ENCODE data around the gene IL5RA.

IL5RA gene

DNA sequence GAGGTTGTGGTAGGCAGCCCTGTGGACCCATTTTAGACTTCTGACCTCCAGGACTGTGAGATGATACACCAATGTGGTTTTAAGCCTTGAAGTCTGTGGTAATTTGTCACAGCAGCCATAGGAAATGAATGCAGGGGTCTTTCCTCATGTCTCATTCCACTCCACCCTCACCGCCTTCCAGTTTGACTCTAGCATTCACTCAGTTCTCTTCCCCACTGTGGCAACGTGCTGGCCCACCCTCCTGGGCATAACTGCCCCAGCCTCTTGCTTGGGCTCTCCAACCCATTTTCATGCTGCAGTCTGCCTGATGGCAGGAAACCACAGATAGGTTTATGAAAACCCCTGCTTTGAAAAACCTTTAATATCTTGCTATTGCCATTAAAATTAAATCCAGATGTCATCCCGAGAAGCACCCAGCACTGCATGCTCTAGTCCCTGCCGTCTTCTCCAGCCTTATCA, 9.2 kb upstream of the IL5RA start:
- Mint-ChIP-seq H3K27me3 (ENCODE audit: low read depth) (peaks cover 16% of the 10 kb centered on the region), H3K9me3 (no peaks in the 10 kb centered on the region), H3K4me3 (no peak overlapping the region), H3K36me3 (ENCODE audit: low read depth) (no peaks in the 10 kb centered on the region), H3K27ac (no peak overlapping the region), H3K4me1 (ENCODE audit: low read depth) (peaks cover 2% of the 10 kb centered on the region)

DNA sequence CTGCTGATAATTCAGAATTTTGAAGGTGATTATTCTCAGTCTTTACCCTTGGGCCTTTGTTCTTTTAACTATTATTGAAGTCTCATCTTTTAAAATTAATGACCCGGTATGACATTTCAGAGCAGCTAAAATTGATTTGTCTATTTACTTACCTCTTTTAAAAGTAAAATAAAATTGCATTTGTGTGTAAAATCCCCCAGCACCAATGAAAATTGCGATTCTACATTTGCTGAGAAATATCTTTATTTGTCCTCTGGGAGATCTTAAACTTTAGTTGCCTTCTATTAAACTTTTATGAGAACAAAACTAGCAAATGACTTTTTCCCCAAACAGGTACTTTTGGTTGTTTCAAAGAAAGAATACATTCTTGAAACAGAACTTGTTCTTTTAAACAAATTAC, 7.5 kb upstream of the IL5RA start:
- no peaks in the 10 kb centered on the region for H3K36me3 Mint-ChIP-seq (ENCODE audit: low read depth)
- no peak overlapping the region for H3K27ac Mint-ChIP-seq
- H3K4me3 Mint-ChIP-seq, result no peak overlapping the region
- H3K4me1 Mint-ChIP-seq (ENCODE audit: low read depth), result peaks cover 2% of the 10 kb centered on the region
- peaks cover 16% of the 10 kb centered on the region for H3K27me3 Mint-ChIP-seq (ENCODE audit: low read depth)
- H3K9me3 Mint-ChIP-seq, result no peaks in the 10 kb centered on the region

DNA sequence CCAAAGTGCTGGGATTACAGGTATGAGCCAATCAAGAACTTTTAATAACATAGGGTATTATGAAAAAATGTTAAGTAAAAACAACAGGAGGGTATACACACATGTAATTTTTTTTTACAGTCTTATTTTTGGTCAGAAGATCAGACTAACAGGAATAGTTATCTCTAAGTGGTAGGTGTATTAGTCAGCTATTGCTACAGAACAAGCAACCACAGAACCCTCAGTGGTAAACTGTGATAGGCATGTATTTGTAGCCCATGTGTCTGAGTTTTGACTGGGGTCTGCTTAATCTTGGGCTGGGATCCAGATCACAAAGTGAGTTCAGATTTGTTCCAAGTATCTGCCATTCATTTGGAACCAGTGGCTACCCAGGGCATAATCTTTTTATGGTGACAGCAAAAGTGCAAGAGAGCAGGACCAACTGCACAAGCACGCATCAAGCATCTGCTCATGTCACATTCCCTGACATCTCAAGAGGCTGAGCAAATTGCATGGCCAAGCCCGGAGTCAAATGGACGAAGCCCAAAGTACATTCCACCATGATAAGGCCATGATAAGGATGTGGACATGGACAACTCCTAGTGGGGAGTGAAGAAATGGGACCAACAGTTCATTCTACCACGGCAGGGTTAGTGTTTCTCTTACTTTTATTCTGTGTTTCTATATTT, 3.0 kb upstream of the IL5RA start:
- H3K27ac Mint-ChIP-seq, result no peak overlapping the region
- H3K36me3 Mint-ChIP-seq (ENCODE audit: low read depth), result no peaks in the 10 kb centered on the region

DNA sequence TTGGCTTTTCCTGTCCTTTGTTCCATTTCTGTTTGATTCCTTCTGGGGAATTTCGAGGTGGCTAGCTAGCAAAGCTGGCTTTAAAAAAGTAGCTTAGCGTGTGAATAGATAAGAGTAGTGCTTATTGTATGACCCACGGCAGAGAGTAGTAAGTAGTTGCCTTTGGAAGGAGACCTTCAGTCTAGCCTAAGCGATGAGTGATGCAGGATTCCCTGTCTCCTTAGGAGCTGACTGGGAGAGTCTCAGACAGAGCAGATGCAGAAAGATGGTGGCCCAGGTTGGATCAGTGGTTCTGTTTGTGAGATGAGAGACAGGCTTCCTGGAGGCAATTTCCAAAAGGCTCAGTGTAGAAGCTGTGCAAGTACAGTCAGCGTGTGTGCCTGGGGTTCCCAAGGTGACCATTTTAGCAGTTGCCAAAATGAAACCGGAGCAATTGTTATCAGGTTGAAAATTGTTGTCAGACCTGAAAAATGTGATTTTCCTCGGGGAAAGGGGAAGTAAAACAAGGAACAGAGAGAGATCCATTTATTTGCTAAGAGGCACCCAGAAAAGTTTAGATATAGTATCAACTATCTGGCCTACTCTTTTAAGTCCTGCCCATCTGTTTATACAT, 681 bp upstream of the IL5RA start:
- Mint-ChIP-seq H3K27me3 (ENCODE audit: low read depth) (peaks cover 20% of the 10 kb centered on the region), H3K27ac (no peak overlapping the region), H3K4me1 (ENCODE audit: low read depth) (no peaks in the 10 kb centered on the region), H3K36me3 (ENCODE audit: low read depth) (no peaks in the 10 kb centered on the region), H3K9me3 (no peaks in the 10 kb centered on the region), H3K4me3 (no peak overlapping the region)

More for the DNA sequence above, 3.0 kb upstream of the IL5RA start:
- Mint-ChIP-seq H3K4me1 (ENCODE audit: low read depth) (no peaks in the 10 kb centered on the region), H3K27me3 (ENCODE audit: low read depth) (peaks cover 22% of the 10 kb centered on the region), H3K4me3 (no peak overlapping the region), H3K9me3 (no peaks in the 10 kb centered on the region)

DNA sequence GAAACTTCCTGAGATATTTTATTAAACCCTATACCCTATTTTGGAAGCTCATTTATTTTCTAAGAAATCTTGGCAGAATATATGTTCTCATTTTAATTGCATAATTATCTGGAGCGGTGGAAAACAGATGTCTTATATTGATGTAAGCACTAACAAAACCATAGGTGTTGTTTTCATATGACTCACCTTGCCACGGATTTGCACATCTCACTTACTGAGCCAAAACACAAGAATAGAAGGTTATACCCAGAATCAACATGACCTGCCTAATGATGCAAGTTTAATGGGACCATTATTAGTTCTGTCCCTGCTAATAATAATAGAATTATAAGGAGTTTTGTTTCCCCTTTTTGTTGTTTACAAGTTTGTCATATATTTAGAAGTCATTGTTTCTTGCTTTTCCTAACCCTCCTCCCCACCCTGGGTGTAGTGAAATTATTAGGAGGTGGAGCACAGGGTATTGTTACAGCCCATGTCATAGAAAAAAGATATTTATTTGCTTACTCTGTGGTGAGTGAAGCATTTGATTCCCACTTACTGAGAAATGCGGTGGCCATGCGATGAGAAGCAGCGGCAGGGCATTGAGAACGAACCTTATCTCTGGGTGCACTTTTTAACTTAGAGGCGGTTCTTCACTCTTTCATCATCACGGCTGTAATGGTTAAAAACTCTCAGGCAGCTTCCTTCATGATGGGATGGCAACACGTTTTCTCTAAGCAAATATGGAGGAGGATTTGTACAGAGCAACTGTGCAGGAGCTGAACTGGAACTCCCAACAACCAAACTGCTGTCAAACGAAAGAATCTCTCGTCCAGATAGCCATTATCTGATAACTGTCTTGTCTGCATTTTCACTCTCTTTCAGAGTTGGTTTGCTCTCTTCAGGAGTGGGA, 521 bp downstream of the IL5RA start:
- Mint-ChIP-seq H3K4me1 (ENCODE audit: low read depth) (no peaks in the 10 kb centered on the region), H3K27ac (no peak overlapping the region), H3K27me3 (ENCODE audit: low read depth) (peaks cover 25% of the 10 kb centered on the region), H3K9me3 (no peaks in the 10 kb centered on the region), H3K4me3 (no peak overlapping the region), H3K36me3 (ENCODE audit: low read depth) (no peaks in the 10 kb centered on the region)

DNA sequence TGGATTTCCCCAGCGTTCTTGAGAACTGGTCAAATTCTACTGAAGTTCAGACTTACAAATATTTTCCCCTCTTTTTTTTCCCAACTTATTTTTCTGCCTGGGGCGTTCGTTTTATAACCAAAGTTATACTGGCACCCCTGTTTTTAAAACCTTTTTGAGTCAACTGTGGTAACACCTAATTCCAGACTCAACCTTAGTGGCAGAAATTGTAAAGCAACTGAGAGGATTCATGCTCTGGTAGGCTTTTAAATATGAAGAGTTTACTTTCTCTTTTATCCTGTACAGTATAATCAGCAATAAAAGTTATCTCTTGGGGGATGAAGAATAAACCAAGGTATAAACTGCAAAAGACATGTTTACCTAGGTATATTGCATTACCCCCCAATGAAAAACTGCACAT, 2.3 kb downstream of the IL5RA start:
- H3K36me3 Mint-ChIP-seq (ENCODE audit: low read depth), result no peaks in the 10 kb centered on the region
- H3K9me3 Mint-ChIP-seq, result no peaks in the 10 kb centered on the region
- no peaks in the 10 kb centered on the region for H3K4me1 Mint-ChIP-seq (ENCODE audit: low read depth)
- H3K27ac Mint-ChIP-seq, result no peak overlapping the region
- H3K27me3 Mint-ChIP-seq (ENCODE audit: low read depth), result peaks cover 25% of the 10 kb centered on the region
- H3K4me3 Mint-ChIP-seq, result no peak overlapping the region

DNA sequence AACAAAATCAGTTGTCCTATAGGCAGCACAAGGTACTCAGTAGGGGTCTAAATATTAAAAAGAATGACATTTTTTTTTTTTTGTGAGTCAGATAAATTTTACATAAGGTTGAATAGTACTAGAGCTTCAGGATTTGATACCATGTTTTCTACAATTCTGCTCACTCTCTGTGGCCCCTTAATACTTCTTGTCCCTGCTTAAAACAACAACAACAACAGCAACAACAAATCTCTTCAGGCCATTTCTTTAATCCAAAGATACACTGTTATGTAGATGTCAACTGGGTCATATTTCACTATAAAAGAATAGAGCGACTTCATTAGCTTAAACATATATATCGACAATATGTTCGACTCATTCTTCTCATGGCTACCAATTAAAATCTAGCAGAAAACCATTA, 3.0 kb downstream of the IL5RA start:
- Mint-ChIP-seq H3K27me3 (ENCODE audit: low read depth) (peaks cover 25% of the 10 kb centered on the region), H3K4me3 (no peak overlapping the region), H3K4me1 (ENCODE audit: low read depth) (no peaks in the 10 kb centered on the region), H3K9me3 (no peaks in the 10 kb centered on the region), H3K36me3 (ENCODE audit: low read depth) (no peaks in the 10 kb centered on the region), H3K27ac (no peak overlapping the region)

DNA sequence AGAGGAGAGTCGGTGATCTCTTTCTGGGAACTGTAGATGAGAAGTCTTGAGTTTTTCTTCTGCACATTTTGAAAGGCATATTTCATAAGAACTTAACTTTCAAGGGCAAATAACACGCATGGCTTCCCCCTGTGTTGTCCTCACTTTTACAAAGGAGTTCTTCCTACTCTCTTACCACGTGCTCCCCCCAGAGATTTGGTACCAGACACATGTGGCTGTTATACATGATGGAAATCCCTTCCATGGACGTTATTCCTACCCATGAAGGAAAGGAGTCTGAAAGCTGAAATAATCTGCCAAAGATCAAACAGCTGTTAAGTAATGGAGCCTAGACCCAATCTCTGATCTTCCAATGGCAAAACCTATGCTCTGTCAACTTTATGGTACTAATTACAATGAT, 4.4 kb downstream of the IL5RA start:
- no peak overlapping the region for H3K4me3 Mint-ChIP-seq
- no peaks in the 10 kb centered on the region for H3K36me3 Mint-ChIP-seq (ENCODE audit: low read depth)
- no peaks in the 10 kb centered on the region for H3K4me1 Mint-ChIP-seq (ENCODE audit: low read depth)

DNA sequence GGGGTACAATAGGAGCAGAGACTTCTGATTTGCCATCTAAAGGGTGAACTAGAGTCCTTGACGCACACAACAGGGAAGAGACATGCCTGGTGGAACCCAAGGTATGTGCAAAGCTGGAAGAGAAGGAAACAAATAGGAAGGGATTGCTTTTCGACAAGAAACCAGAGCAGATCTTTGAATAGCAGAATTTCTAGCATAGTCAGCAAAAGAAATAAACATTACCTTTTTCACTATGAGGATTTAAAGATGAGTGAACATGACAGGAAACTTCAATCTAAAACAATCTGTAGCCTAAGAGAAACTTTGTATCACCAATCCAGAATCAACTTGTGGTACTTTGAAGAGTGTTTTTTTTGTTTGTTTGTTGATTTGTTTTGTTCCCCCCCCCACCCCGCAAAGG, 4.9 kb downstream of the IL5RA start:
- Mint-ChIP-seq H3K27ac (no peak overlapping the region), H3K4me3 (no peak overlapping the region), H3K9me3 (no peaks in the 10 kb centered on the region), H3K36me3 (ENCODE audit: low read depth) (no peaks in the 10 kb centered on the region), H3K4me1 (ENCODE audit: low read depth) (no peaks in the 10 kb centered on the region), H3K27me3 (ENCODE audit: low read depth) (peaks cover 25% of the 10 kb centered on the region)

More for the DNA sequence above, 4.4 kb downstream of the IL5RA start:
- H3K27me3 Mint-ChIP-seq (ENCODE audit: low read depth), result peaks cover 25% of the 10 kb centered on the region
- H3K9me3 Mint-ChIP-seq, result no peaks in the 10 kb centered on the region
- H3K27ac Mint-ChIP-seq, result no peak overlapping the region

DNA sequence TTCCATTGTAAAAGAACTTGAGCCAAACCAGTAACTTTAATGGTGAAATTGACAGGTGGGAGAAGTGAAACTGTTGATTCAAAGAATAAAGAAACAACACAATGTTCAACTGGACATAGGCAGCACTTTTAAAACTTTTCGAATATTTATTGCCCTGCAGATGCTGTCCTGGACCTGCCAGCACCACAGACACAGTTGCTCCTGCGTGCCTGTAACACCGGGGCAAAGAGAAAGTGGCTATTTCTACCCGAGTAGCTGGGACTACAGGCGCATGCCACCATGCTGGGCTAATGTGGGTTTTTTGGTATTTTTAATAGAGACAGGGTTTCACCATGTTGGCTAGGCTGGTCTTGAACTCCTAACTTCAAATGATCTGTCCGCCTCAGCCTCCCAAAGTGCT, 7.4 kb downstream of the IL5RA start:
- no peak overlapping the region for H3K27ac Mint-ChIP-seq
- no peak overlapping the region for H3K4me3 Mint-ChIP-seq
- no peaks in the 10 kb centered on the region for H3K9me3 Mint-ChIP-seq
- H3K36me3 Mint-ChIP-seq (ENCODE audit: low read depth), result no peaks in the 10 kb centered on the region
- H3K27me3 Mint-ChIP-seq (ENCODE audit: low read depth), result peaks cover 12% of the 10 kb centered on the region
- no peaks in the 10 kb centered on the region for H3K4me1 Mint-ChIP-seq (ENCODE audit: low read depth)

DNA sequence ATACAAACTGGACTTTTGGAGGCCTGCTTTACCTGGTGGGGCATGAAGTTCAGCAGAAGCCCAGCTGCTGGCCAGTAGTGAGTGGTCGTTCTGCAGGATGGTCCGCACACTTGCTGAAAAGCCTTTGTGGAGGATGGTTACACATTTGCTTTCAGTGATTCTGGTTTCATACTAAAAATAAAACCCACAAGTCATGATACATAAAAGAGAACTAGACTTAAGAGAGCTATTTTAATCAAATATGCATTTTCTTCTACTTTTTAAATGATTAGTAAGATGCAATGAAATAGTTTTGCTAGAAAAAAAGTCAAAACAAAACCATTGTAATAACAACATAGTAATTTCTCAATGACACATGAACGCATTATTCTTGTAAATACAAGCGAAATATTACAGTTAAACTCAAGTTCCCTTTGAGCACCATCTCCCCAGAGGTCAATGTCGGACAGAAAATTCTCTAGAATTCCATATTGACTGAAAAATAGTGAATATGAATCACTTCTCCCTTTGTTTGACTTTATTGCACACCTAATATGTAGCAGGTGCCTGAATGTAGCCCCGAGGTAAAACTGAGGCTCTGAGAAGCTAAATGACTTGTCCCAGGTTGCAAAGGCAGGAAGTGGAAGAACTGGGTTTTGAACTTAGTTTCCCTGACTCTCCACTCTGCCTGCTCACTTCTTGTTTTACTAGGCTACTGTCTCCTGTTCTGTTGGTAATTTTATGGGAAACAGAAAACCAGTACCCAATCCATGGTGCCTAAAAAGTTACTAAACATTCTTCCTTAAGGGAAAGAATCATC, 8.3 kb downstream of the IL5RA start:
- Mint-ChIP-seq H3K4me1 (ENCODE audit: low read depth) (no peaks in the 10 kb centered on the region), H3K9me3 (no peaks in the 10 kb centered on the region), H3K27ac (no peak overlapping the region), H3K27me3 (ENCODE audit: low read depth) (peaks cover 10% of the 10 kb centered on the region), H3K36me3 (ENCODE audit: low read depth) (no peaks in the 10 kb centered on the region), H3K4me3 (no peak overlapping the region)

DNA sequence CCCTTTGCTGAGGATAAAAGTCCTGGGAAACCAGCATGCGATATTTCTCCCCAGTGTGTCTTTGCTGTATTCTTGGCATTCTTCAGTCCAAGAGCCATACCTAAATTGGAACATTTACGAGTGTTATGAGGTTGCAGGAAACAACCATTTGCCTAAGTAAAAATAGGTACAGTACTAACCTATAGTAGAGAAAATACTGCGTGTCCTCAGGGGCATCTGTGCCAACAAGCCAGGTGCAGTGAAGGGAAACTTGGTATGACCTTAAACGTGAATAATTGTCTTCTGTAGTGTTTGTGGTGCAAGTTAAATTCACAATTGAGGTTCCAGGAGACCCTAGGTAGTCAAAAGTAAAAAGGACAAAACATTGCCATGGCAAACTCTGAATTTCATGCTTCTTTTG, 12.2 kb downstream of the IL5RA start:
- Mint-ChIP-seq H3K27ac (no peak overlapping the region), H3K9me3 (no peaks in the 10 kb centered on the region), H3K27me3 (ENCODE audit: low read depth) (peaks cover 5% of the 10 kb centered on the region), H3K4me3 (no peak overlapping the region), H3K36me3 (ENCODE audit: low read depth) (no peaks in the 10 kb centered on the region), H3K4me1 (ENCODE audit: low read depth) (no peaks in the 10 kb centered on the region)

DNA sequence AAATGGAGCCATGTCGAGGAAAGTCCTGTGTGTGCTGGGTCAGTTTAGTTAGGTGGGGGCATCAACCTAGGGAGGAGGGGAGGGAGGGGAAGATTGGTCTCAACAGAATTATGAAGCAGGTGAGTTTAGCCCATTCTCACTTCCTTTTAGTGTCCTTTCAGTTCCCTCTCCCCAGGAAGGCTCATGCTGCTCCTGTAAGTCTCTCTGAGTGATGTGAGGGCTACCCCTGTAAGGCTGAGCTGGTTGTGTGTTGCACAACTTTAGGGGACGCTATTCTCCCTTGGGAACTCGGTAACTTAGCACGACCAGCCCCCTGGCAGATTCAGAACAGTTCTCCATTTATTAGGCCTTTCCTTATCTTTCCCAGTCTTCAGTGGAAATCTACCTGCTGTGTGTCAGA, 21.2 kb downstream of the IL5RA start:
- Mint-ChIP-seq H3K27ac (no peak overlapping the region), H3K9me3 (no peaks in the 10 kb centered on the region), H3K27me3 (ENCODE audit: low read depth) (peaks cover 4% of the 10 kb centered on the region), H3K36me3 (ENCODE audit: low read depth) (no peaks in the 10 kb centered on the region), H3K4me1 (ENCODE audit: low read depth) (no peaks in the 10 kb centered on the region), H3K4me3 (no peak overlapping the region)

DNA sequence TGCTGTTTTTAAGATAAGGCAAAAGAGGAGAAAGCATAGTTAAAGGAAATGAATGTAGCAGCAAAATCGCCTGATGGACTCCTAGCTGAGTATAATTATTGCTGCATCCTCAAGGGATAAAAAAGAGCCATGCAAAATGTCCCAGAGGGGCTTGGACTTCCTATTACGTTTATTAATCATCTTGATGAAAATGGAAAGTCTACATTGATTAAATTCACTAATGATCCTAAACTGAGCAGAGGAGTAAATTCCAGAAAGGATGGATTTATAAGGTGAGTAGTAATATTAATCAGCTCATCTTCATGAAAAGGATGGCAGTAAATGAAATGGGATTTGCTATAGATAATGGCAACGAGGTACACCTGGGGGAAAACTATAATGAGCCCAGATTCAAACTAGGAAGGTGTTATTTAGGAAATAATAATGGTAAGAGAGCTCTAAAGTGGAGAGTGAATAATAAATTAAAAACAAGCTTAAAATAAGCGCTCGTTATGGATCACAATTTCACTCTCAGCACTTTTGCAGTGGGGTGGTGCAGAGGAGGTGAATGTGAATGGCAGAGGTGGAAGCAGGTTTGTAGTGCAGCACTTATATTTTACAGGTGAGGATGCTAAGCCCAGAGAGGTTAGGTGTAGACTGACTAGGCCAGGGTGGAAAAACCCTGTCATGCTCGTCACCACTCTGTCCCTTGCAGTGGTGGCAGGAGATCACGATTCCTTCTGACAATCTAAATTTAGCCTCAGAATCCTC, 22.3 kb downstream of the IL5RA start:
- H3K9me3 Mint-ChIP-seq, result no peaks in the 10 kb centered on the region
- no peak overlapping the region for H3K27ac Mint-ChIP-seq
- no peaks in the 10 kb centered on the region for H3K36me3 Mint-ChIP-seq (ENCODE audit: low read depth)
- no peaks in the 10 kb centered on the region for H3K4me1 Mint-ChIP-seq (ENCODE audit: low read depth)
- H3K4me3 Mint-ChIP-seq, result no peak overlapping the region
- peaks cover 4% of the 10 kb centered on the region for H3K27me3 Mint-ChIP-seq (ENCODE audit: low read depth)
